Fibroblast of lung (primary cell): ENCODE data around the gene SPEN. TPM values are rescaled to one million over a fixed set of nuclear protein-coding genes. Genes with fewer than 3 reads are reported as not detected.
"Not testable (repeated sequence)": the region's sequence is repeated elsewhere in the genome, so short reads cannot be mapped to it uniquely, and the experiment has no call there.

Experiments used
- DNase-seq, 2 donors: peaks; one replicate each; pipeline versions ENCODE4 v3.0.0 to v3.0.0-alpha.2; 2010; ENCODE audit warnings: low read depth in 2 of 2
- H2AFZ ChIP-seq: 2 replicates; pipeline ENCODE4 v1.5.1; 2012; ENCODE audit warnings: low read length, control low read depth, inconsistent platforms
- H3K27ac ChIP-seq: 2 replicates; pipeline ENCODE4 v1.5.1; 2011; ENCODE audit warnings: low read length, control low read depth; ENCODE audit not compliant: insufficient read depth
- H3K27me3 ChIP-seq: 2 replicates; pipeline ENCODE4 v1.5.1; 2011; ENCODE audit warnings: mild to moderate bottlenecking, low read length; ENCODE audit not compliant: control insufficient read depth, insufficient read depth
- H3K36me3 ChIP-seq: 2 replicates; pipeline ENCODE4 v1.5.1; 2011; ENCODE audit warnings: low read length; ENCODE audit not compliant: control insufficient read depth, insufficient read depth
- H3K4me1 ChIP-seq: 2 replicates; pipeline ENCODE4 v1.5.1; 2011; ENCODE audit warnings: low read length; ENCODE audit not compliant: control insufficient read depth, insufficient read depth; ENCODE audit errors: extremely low read depth
- H3K4me2 ChIP-seq: 2 replicates; pipeline ENCODE4 v1.5.1; 2011; ENCODE audit warnings: low read length, control low read depth; ENCODE audit not compliant: insufficient read depth; ENCODE audit errors: extremely low read depth
- H3K4me3 ChIP-seq, 4 experiments: fragments of 200-600 bp in 1 of 4; sonication (generic) in 1 of 4; replicated peaks in 1 of 4; 2 replicates each; pipeline ENCODE4 v1.5.1; 2011 to 2016; ENCODE audit warnings: low read length in 4 of 4, low read depth in 3 of 4, mild to moderate bottlenecking in 3 of 4, control low read depth in 2 of 4, inconsistent platforms in 1 of 4, mixed read lengths in 1 of 4; ENCODE audit not compliant: insufficient read depth in 1 of 4; ENCODE audit errors: control extremely low read depth in 1 of 4
- H3K79me2 ChIP-seq: 2 replicates; pipeline ENCODE4 v1.5.1; 2012; ENCODE audit warnings: mild to moderate bottlenecking, low read length, inconsistent platforms; ENCODE audit not compliant: control insufficient read depth, insufficient read depth
- H3K9ac ChIP-seq: 2 replicates; pipeline ENCODE4 v1.5.1; 2011; ENCODE audit warnings: mild to moderate bottlenecking, low read length, control low read depth; ENCODE audit not compliant: insufficient read depth
- H3K9me3 ChIP-seq: 2 replicates; pipeline ENCODE4 v1.5.1; 2012; ENCODE audit warnings: low read depth, low read length; ENCODE audit not compliant: control insufficient read depth, insufficient read depth
- H4K20me1 ChIP-seq: 2 replicates; pipeline ENCODE4 v1.5.1; 2011; ENCODE audit warnings: low read length; ENCODE audit not compliant: control insufficient read depth, insufficient read depth; ENCODE audit errors: extremely low read depth
- CTCF ChIP-seq, 2 donors: IDR thresholded peaks in 1 of 2; conservative IDR thresholded peaks in 1 of 2; 1 replicate in 1 of 2; 2 replicates in 1 of 2; pipeline ENCODE4 v1.5.1; 2011 to 2012; ENCODE audit warnings: low read length in 2 of 2, control low read depth in 1 of 2, inconsistent platforms in 1 of 2, low read depth in 1 of 2, mild to moderate bottlenecking in 1 of 2
- EZH2 ChIP-seq: IDR thresholded peaks from 2 replicates; pipeline ENCODE4 v1.5.1; 2012; ENCODE audit warnings: low read length, control low read depth, mild to moderate bottlenecking; ENCODE audit errors: missing control alignments
- polyA plus RNA-seq, 2 donors: library from polyadenylated mRNA; depleted of rRNA in 1 of 2; stranded (reverse) in 1 of 2; unstranded in 1 of 2; fragments of >200 nt; gene quantifications; 2 replicates each; pipeline ENCODE4 v1.2.1, GENCODE V29; 2011 to 2012; ENCODE audit warnings: missing spikeins in 1 of 2
- total RNA-seq: library from RNA; depleted of rRNA; stranded (reverse); fragments of >200 nt; gene quantifications from 2 replicates; pipeline ENCODE4 v1.2.1, GENCODE V29; 2014

The SPEN gene
- total and polyA plus RNA-seq, 2 donors (not counting 1 experiment from before 2014, with no cell fraction given), result 5.1 to 11.9 TPM

- H3K4me2 ChIP-seq, result no peak overlapping the region
- H3K36me3 ChIP-seq, result no peaks in the 10 kb centered on the region
- H3K9me3 ChIP-seq, result no peaks in the 10 kb centered on the region
- no peak overlapping the region for H3K9ac ChIP-seq
- H3K27me3 ChIP-seq, result no peaks in the 10 kb centered on the region
- no peak overlapping the region for H3K4me3 ChIP-seq
- H4K20me1 ChIP-seq, result no peaks in the 10 kb centered on the region
- peaks cover 67% of the 10 kb centered on the region for H3K79me2 ChIP-seq
- H3K27ac ChIP-seq, result no peak overlapping the region
- no peak overlapping the region for H2AFZ ChIP-seq
- H3K4me1 ChIP-seq, result peaks cover 7% of the 10 kb centered on the region
- DNase-seq, result no peak
- no peak for TF ChIP-seq CTCF (conservative IDR thresholded peaks at IDR 0.05 in 1 of 2, IDR thresholded peaks at IDR 0.05 in 1 of 2; ENCODE audit: low read depth in 1 of 2, low read length in 2 of 2)
- no peak for TF ChIP-seq EZH2
Observed at GRCh38 chr1:15895233-15895632, 47.7 kb downstream of the SPEN start.

- H2AFZ ChIP-seq, H3K9me3 ChIP-seq, H3K4me1 ChIP-seq, H3K36me3 ChIP-seq, H3K27ac ChIP-seq, H3K9ac ChIP-seq, H3K27me3 ChIP-seq, H3K4me3 ChIP-seq, H4K20me1 ChIP-seq, DNase-seq, H3K4me2 ChIP-seq: not testable (repeated sequence)
- H3K79me2 ChIP-seq, result peaks cover 59% of the 10 kb centered on the region
Observed at GRCh38 chr1:15896841-15897610, 49.5 kb downstream of the SPEN start.

- Histone ChIP-seq H3K27me3 (no peaks in the 10 kb centered on the region), H3K4me3 (no peak overlapping the region), H3K27ac (no peak overlapping the region), H3K36me3 (no peaks in the 10 kb centered on the region), H4K20me1 (no peaks in the 10 kb centered on the region), H3K9me3 (no peaks in the 10 kb centered on the region), H3K79me2 (peaks cover 62% of the 10 kb centered on the region), H3K9ac (no peak overlapping the region), H2AFZ (no peak overlapping the region), H3K4me1 (peaks cover 4% of the 10 kb centered on the region), H3K4me2 (no peak overlapping the region)
- no peak for DNase-seq
- no peak for TF ChIP-seq CTCF (conservative IDR thresholded peaks at IDR 0.05 in 1 of 2, IDR thresholded peaks at IDR 0.05 in 1 of 2; ENCODE audit: low read depth in 1 of 2, low read length in 2 of 2)
- no peak for TF ChIP-seq EZH2
Observed at GRCh38 chr1:15899266-15899665, 51.8 kb downstream of the SPEN start.
